Measurements from ENCODE around the gene TGFBR3.

The TGFBR3 gene

GRCh38 chr1:91895832-91896556, 10.0 kb upstream of the TGFBR3 start:
- H3K4me3 ChIP-seq (ENCODE audit: control insufficient read depth in 1 of 7, extremely low read depth in 1 of 7, insufficient read depth in 4 of 7, low read depth in 2 of 7, low read length in 6 of 7) = no peak overlapping the region
- ChIA-PET CTCF (no interaction called here), POLR2A (no interaction called here)
- no peaks in the 10 kb centered on the region for H3K36me3 ChIP-seq (ENCODE audit: control insufficient read depth in 4 of 4, insufficient read depth in 4 of 4, low read length in 3 of 4)
- 50% methylated on average over 2 of the region's 2 CpGs for WGBS (ENCODE audit: insufficient coverage)
- H3K27me3 ChIP-seq (replicated peaks in 2 of 5; ENCODE audit: control insufficient read depth in 4 of 5, insufficient read depth in 5 of 5, low read length in 4 of 5) = peaks cover 0 to 5% (median 2%) of the 10 kb centered on the region in 5 experiments
- H3K27ac ChIP-seq (ENCODE audit: insufficient read depth in 1 of 2, low read depth in 1 of 2, low read length in 2 of 2, poor library complexity in 1 of 2, severe bottlenecking in 2 of 2) = no peak overlapping the region
- no peaks in the 10 kb centered on the region for H3K9me3 ChIP-seq (ENCODE audit: control extremely low read depth in 1 of 5, control insufficient read depth in 4 of 5, insufficient read depth in 2 of 5, low read depth in 1 of 5, low read length in 4 of 5)
- peaks cover 6 to 14% (median 10%) of the 10 kb centered on the region in 4 experiments for H3K4me1 ChIP-seq (ENCODE audit: control extremely low read depth in 1 of 4, control insufficient read depth in 4 of 4, insufficient read depth in 4 of 4, low read length in 3 of 4)
- no peak for DNase-seq

DNA sequence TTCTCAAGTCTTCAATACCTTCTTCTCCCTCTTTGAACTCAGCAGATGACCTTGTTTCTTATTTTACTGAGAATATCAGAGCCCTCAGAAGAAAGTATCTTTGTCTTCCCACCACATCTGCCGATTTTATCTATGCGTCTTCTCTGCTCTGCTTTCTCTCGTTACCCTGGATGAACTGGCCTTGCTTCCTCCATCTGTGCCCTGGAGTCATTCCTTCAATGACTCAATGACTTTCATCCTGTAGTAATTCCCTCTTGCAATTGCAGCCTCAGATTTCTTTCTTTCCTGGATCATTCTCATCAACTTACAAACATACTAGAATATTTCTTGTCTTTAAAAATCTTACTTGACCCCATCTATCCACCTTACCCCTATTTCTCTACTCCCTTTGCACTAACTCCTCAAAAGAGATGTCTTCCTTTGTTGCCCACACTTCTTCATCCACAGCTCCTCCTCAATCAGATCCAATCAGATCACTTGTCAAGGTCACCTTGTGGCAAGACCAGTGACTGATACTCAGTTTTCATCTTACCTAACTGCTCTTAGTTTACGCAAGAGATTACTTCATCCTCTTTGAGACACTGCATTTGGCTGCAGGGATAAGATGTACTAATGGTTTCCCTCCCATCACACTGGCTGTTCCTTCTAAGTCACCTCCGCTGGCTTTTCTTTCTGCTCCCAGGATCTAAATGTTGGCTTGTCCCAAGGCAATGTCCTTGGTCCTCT, 8.2 kb upstream of the TGFBR3 start:
- no peak overlapping the region for H3K4me3 ChIP-seq (ENCODE audit: control insufficient read depth in 1 of 7, extremely low read depth in 1 of 7, insufficient read depth in 4 of 7, low read depth in 2 of 7, low read length in 6 of 7)
- H3K9me3 ChIP-seq (ENCODE audit: control extremely low read depth in 1 of 5, control insufficient read depth in 4 of 5, insufficient read depth in 2 of 5, low read depth in 1 of 5, low read length in 4 of 5) = no peaks in the 10 kb centered on the region
- WGBS (ENCODE audit: insufficient coverage) = 97% methylated on average over 4 of the region's 5 CpGs
- peaks cover 0 to 13% (median 2%) of the 10 kb centered on the region in 5 experiments for H3K27me3 ChIP-seq (replicated peaks in 2 of 5; ENCODE audit: control insufficient read depth in 4 of 5, insufficient read depth in 5 of 5, low read length in 4 of 5)
- ChIA-PET POLR2A (no interaction called here), CTCF (no interaction called here)
- H3K36me3 ChIP-seq (ENCODE audit: control insufficient read depth in 4 of 4, insufficient read depth in 4 of 4, low read length in 3 of 4) = no peaks in the 10 kb centered on the region
- DNase-seq = no peak
- H3K27ac ChIP-seq (ENCODE audit: insufficient read depth in 1 of 2, low read depth in 1 of 2, low read length in 2 of 2, poor library complexity in 1 of 2, severe bottlenecking in 2 of 2) = no peak overlapping the region
- H3K4me1 ChIP-seq (ENCODE audit: control extremely low read depth in 1 of 4, control insufficient read depth in 4 of 4, insufficient read depth in 4 of 4, low read length in 3 of 4) = peaks cover 6 to 14% (median 10%) of the 10 kb centered on the region in 4 experiments

DNA sequence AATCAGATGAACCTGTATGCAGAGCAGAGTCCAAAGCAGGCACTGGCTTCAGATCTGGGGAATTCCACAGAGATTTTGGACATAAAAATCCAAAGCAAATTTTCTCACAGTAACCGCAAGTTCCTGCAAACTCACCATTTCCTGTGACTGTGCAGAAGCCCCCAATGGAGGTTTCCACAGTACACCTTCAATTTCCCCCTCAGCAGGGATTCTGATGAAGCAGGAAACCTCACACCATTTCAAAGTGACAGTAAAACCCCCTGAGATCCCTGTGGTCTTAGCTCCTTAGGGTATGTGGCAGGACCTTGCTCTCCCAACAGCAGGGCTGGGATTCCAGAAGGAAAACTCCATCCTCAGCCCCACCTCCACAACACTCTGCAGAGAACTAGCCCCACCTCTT, 6.0 kb upstream of the TGFBR3 start:
- H3K4me3 ChIP-seq (ENCODE audit: control insufficient read depth in 1 of 7, extremely low read depth in 1 of 7, insufficient read depth in 4 of 7, low read depth in 2 of 7, low read length in 6 of 7) = peak overlapping the region in 2 of 7 experiments; percentile 11 to 23
- no peak overlapping the region for H3K27ac ChIP-seq (ENCODE audit: insufficient read depth in 1 of 2, low read depth in 1 of 2, low read length in 2 of 2, poor library complexity in 1 of 2, severe bottlenecking in 2 of 2)
- no peaks in the 10 kb centered on the region for H3K9me3 ChIP-seq (ENCODE audit: control extremely low read depth in 1 of 5, control insufficient read depth in 4 of 5, insufficient read depth in 2 of 5, low read depth in 1 of 5, low read length in 4 of 5)
- POLR2A ChIA-PET = no interaction called here
- H3K4me1 ChIP-seq (ENCODE audit: control extremely low read depth in 1 of 4, control insufficient read depth in 4 of 4, insufficient read depth in 4 of 4, low read length in 3 of 4) = peaks cover 6 to 14% (median 10%) of the 10 kb centered on the region in 4 experiments
- CTCF ChIA-PET = interaction anchor here (1.3 kb wide), 1 partner anchor 10 kb away, joined by 3 read pairs; no protein-coding TSS in a partner anchor
- peak; percentile 53 to 84 (median 82) for DNase-seq
- 0% methylated on average over 1 of the region's 1 CpG for WGBS (ENCODE audit: insufficient coverage)
- H3K36me3 ChIP-seq (ENCODE audit: control insufficient read depth in 4 of 4, insufficient read depth in 4 of 4, low read length in 3 of 4) = no peaks in the 10 kb centered on the region
- H3K27me3 ChIP-seq (replicated peaks in 2 of 5; ENCODE audit: control insufficient read depth in 4 of 5, insufficient read depth in 5 of 5, low read length in 4 of 5) = peaks cover 0 to 15% (median 10%) of the 10 kb centered on the region in 5 experiments

DNA sequence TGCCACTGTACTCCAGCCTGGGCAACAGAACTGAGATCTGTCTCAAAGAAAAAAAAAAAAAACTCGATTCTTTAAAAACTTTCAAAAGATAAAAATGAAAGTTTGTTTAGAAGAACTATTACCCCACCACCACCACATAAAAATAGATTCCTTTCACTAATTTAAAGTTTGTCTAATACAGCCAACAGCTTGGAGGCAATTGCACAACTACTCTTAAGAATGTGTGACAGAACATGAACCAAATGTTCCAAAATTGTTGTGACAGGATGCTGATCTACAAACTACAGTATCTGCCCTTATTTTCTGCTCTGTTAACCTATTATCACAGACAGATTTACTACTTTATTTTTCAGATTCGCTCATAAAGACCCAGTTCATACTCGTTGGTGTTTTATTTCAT, 5.5 kb upstream of the TGFBR3 start:
- ChIA-PET CTCF (interaction anchor here (1.3 kb wide), 1 partner anchor 10 kb away, joined by 3 read pairs; no protein-coding TSS in a partner anchor), POLR2A (no interaction called here)
- Histone ChIP-seq H3K36me3 (ENCODE audit: control insufficient read depth in 4 of 4, insufficient read depth in 4 of 4, low read length in 3 of 4) (no peaks in the 10 kb centered on the region), H3K4me1 (ENCODE audit: control extremely low read depth in 1 of 4, control insufficient read depth in 4 of 4, insufficient read depth in 4 of 4, low read length in 3 of 4) (peaks cover 6 to 17% (median 13%) of the 10 kb centered on the region in 4 experiments), H3K4me3 (ENCODE audit: control insufficient read depth in 1 of 7, extremely low read depth in 1 of 7, insufficient read depth in 4 of 7, low read depth in 2 of 7, low read length in 6 of 7) (peak overlapping the region in 1 of 7 experiments; percentile 23), H3K9me3 (ENCODE audit: control extremely low read depth in 1 of 5, control insufficient read depth in 4 of 5, insufficient read depth in 2 of 5, low read depth in 1 of 5, low read length in 4 of 5) (no peaks in the 10 kb centered on the region), H3K27ac (ENCODE audit: insufficient read depth in 1 of 2, low read depth in 1 of 2, low read length in 2 of 2, poor library complexity in 1 of 2, severe bottlenecking in 2 of 2) (no peak overlapping the region), H3K27me3 (replicated peaks in 2 of 5; ENCODE audit: control insufficient read depth in 4 of 5, insufficient read depth in 5 of 5, low read length in 4 of 5) (peaks cover 0 to 20% (median 14%) of the 10 kb centered on the region in 5 experiments)
- 0% methylated on average over 2 of the region's 3 CpGs for WGBS (ENCODE audit: insufficient coverage)
- DNase-seq = peak in 1 of 3 donors; percentile 6

DNA sequence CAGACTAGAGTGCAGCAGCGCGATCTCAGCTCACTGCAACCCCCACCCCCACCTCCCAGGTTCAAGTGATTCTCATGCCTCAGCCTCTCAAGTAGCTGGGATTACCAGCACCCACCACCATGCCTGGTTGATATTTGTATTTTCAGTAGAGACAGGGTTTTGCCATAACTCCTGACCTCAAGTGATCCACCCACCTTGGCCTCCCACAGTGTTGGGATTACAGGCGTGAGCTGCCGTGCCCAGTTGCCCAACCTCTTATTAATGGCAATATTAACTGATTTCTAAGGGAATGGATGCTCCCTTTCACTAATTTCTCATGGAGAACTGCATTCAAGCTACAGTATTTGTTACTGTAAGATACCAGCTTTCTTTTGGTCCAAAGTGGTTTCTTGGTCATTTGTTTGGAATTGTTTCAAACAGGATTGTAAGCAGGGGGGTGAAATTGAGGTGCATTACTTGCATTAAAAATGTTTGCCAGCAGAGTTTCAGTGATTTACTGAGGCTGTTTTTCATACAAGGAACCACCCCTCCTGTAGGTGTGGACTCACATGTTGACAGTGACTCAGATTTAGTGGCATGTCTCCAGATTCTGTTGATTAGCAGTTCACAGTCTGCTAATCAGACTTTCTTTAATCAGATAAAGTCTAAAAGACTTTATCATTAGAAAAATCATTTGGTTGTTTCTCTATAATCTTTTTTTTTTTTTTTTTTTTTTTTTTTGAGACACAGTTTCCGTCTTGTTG, 3.9 kb upstream of the TGFBR3 start:
- 94% methylated on average over 2 of the region's 5 CpGs for WGBS (ENCODE audit: insufficient coverage)
- no peaks in the 10 kb centered on the region for H3K9me3 ChIP-seq (ENCODE audit: control extremely low read depth in 1 of 5, control insufficient read depth in 4 of 5, insufficient read depth in 2 of 5, low read depth in 1 of 5, low read length in 4 of 5)
- no peak overlapping the region for H3K27ac ChIP-seq (ENCODE audit: insufficient read depth in 1 of 2, low read depth in 1 of 2, low read length in 2 of 2, poor library complexity in 1 of 2, severe bottlenecking in 2 of 2)
- POLR2A ChIA-PET = interaction anchor here (0.6 kb wide), 1 partner anchor 61 kb away, joined by 4 read pairs; no protein-coding TSS in a partner anchor
- peak in 2 of 3 donors; percentile 23 to 51 for DNase-seq
- H3K27me3 ChIP-seq (replicated peaks in 2 of 5; ENCODE audit: control insufficient read depth in 4 of 5, insufficient read depth in 5 of 5, low read length in 4 of 5) = peaks cover 0 to 36% (median 20%) of the 10 kb centered on the region in 5 experiments
- CTCF ChIA-PET = interaction anchor here (0.6 to 0.9 kb wide), 2 partner anchors 9 to 375 kb away, joined by 3 to 4 read pairs; no protein-coding TSS in a partner anchor
- peaks cover 6 to 33% (median 27%) of the 10 kb centered on the region in 4 experiments for H3K4me1 ChIP-seq (ENCODE audit: control extremely low read depth in 1 of 4, control insufficient read depth in 4 of 4, insufficient read depth in 4 of 4, low read length in 3 of 4)
- H3K4me3 ChIP-seq (ENCODE audit: control insufficient read depth in 1 of 7, extremely low read depth in 1 of 7, insufficient read depth in 4 of 7, low read depth in 2 of 7, low read length in 6 of 7) = no peak overlapping the region
- H3K36me3 ChIP-seq (ENCODE audit: control insufficient read depth in 4 of 4, insufficient read depth in 4 of 4, low read length in 3 of 4) = no peaks in the 10 kb centered on the region

- Histone ChIP-seq H3K9me3 (ENCODE audit: control extremely low read depth in 1 of 5, control insufficient read depth in 4 of 5, insufficient read depth in 2 of 5, low read depth in 1 of 5, low read length in 4 of 5) (no peaks in the 10 kb centered on the region), H3K4me1 (ENCODE audit: control extremely low read depth in 1 of 4, control insufficient read depth in 4 of 4, insufficient read depth in 4 of 4, low read length in 3 of 4) (peaks cover 0 to 21% (median 21%) of the 10 kb centered on the region in 4 experiments), H3K27ac (ENCODE audit: insufficient read depth in 1 of 2, low read depth in 1 of 2, low read length in 2 of 2, poor library complexity in 1 of 2, severe bottlenecking in 2 of 2) (no peak overlapping the region), H3K27me3 (replicated peaks in 2 of 5; ENCODE audit: control insufficient read depth in 4 of 5, insufficient read depth in 5 of 5, low read length in 4 of 5) (peaks cover 0 to 50% (median 26%) of the 10 kb centered on the region in 5 experiments), H3K36me3 (ENCODE audit: control insufficient read depth in 4 of 4, insufficient read depth in 4 of 4, low read length in 3 of 4) (no peaks in the 10 kb centered on the region), H3K4me3 (ENCODE audit: control insufficient read depth in 1 of 7, extremely low read depth in 1 of 7, insufficient read depth in 4 of 7, low read depth in 2 of 7, low read length in 6 of 7) (peak overlapping the region; percentile 13 to 83 (median 77))
- WGBS (ENCODE audit: insufficient coverage) = 0% methylated on average over 24 of the region's 42 CpGs
- DNase-seq = peak in 2 of 3 donors; percentile 47 to 60
- CTCF ChIA-PET = interaction anchor here (1.0 to 3.5 kb wide), 4 partner anchors 19 to 372 kb away, joined by 3 to 22 read pairs (median 4); no protein-coding TSS in a partner anchor
- POLR2A ChIA-PET = no interaction called here
Measured at GRCh38 chr1:91885213-91885715, 687 bp downstream of the TGFBR3 start.

Data from common myeloid progenitor, CD34-positive (primary cell).